GM19099 (cell line): ENCODE measurements around the gene RTBDN.

ENCODE experiments used
- POLR2A ChIP-seq: IDR thresholded peaks from 3 replicates; pipeline ENCODE4 v1.6.1; 2011; ENCODE audit warnings: low read depth; ENCODE audit not compliant: insufficient read length; ENCODE audit errors: extremely low read depth

RTBDN gene

GRCh38 chr19:12792051-12792852 is 42.1 kb downstream of the RTBDN start:
- peak; percentile 72 for TF ChIP-seq POLR2A

GRCh38 chr19:12791345-12792050 is 42.9 kb downstream of the RTBDN start, which contains the start of gene JUNB:
JUNB (plus strand) TSS chr19:12791486; CDS start chr19:12791772, 286 bp downstream.
- TF ChIP-seq POLR2A: peak; percentile 100

- no peak for TF ChIP-seq POLR2A
Measured at GRCh38 chr19:12790628-12791344, 43.6 kb downstream of the RTBDN start.

DNA sequence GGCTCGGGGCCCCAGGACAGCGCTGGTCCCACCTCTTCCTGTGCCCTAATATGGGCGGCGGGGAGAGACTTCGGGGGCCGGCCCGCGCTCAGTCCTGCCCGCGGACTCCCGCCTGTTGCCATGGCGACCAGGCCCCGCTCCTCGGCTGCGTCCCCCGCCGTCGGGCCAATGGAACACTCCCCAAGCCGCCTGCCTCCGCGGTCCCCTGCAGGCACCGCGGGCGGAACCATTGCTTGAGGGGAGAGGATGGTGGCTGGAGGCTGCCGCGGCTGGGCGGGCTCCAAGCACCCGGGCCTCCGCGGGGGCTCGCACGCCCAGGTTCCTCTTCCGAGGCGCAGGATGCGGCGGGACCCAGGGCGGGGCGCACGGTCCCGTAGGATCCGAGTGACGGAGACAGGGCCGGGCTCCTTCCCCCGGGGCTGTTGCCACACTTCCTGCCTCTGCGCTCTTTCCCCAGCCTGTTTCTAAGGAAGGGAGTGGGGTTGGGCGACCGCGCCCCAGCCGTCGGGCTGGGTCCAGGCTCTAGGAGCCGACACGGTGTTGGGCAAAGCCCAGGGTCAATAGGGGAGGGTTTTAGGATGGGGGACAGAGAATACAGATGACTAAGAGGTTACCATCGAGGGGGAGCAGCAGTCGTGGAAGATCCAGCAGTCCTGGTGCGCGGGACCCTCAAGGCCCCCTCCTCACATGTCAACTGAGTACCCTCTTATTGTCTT is 44.3 kb downstream of the RTBDN start:
- no peak for TF ChIP-seq POLR2A

DNA sequence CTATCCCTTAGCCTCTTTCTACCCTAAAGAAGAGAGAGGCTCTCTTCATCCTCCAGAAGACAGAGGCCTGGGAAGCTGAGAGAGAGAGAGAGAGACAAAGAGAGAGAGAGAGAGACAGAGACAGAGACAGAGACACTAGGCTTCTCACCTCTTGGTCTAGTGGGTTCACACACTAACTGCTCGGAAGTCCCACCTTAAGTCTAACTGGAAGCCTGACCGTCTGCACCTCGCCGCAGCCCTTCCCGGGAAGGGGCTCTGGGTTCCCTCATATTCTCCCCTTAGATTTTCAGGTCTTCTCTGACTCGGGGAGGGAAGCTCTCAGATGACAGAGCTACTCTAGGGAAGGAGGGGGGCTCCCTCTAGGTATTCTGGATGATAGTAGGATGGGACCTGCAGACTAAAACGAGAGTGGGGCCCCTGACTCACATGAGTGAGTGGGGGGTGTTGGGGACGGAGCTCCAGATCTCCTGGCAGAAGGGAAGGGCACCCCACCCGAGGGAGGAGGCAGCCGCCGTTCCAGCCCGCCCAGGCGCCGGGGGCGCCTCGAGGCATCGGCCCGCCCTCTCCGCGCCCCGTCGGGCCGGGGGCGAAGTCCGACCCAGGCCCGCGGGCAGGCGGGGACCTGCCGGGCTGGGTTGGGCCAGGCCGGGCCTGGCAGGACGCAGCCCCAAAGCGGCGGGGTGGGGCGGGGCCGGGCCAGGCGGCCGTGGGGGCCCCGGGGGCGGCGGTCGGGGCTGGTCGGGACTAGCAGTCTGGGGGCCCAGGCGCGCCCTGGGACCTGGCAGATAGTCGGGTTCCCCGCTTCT is 45.1 kb downstream of the RTBDN start:
- TF ChIP-seq POLR2A: peak; percentile 74

DNA sequence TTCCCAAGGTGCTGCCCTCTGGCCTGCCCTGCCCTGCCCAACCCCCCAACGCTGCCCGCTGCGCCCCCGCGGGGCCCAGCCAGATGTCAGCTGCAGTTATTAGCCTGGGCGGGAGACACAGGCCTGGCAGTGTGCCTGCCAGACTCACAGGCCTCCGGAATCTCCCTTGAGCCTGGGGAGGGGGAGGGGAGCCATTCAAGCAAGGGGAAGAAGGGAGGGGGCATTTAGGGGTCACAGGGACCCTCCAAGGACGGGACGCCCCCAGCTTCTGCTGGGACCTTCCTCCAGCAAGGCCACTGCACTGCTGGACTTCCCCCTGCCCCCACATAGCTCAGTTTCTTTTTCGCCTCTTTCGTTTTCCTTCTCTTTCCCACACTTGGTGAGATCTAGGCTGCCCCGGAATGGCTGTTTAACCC is 45.7 kb downstream of the RTBDN start:
- TF ChIP-seq POLR2A: no peak

DNA sequence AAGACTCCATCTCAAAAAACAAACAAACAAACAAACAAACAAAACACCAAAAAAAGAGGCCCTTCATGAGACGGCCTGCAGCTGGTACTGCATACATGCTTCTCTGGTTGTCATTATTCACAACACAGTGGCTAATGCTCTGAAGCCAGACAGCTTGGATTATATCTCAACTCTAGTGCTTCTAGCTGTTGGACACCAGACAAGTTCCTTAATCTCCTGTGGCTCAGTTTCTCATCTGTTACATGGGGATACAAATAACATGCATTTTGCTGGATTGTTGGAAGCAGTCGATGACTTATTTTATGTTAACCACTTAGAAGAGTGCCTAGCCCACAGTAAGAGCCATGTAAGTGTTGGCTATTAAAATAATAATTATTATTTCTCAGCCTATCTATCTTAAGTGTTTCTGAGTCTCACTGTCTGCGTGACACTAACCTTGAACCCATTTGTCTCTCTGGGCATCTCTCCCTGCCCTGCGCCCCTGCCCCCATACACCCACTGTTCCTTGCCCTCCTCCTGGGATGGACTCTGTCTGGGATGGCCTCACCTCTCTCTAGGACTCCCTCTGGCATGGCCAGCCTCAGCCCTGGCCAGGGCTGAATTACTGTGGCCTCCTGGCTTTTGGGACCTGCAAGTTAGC is 46.2 kb downstream of the RTBDN start:
- TF ChIP-seq POLR2A: no peak

DNA sequence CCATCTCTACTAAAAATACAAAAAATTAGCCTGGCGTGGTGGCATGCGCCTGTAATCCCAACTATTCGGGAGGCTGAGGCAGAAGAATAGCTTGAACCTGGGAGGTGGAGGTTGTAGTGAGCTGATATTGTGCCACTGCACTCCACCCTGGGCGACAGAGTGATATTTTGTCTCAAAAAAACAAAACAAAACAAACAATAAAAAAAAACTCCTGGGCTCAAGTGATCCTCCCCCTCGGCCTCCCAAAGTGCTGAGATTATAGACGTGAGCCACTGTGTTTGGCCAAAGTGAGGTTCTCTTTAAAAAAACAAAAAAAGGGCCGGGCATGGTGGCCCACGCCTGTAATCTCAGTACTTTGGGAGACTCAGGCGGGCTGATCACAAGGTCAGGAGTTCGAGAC is 46.9 kb downstream of the RTBDN start:
- no peak for TF ChIP-seq POLR2A

DNA sequence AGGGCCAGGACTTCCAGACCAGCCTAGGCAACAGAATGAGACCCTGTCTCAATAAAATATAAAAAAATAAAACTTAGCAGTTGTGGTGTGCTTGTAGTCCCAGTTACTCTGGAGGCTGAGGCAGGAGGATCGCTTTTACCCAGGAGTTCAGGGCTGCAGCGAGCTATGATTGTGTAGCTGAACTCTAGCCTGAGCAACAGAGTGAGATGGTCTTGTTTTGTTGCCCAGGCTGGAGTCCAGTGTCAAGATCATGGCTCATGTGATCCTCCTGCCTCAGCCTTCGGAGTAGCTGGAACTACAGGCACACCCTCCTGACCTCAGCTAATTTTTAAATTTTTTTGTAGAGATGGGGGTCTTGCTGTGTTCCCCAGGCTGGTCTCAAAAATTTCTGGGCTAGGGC is 47.4 kb downstream of the RTBDN start:
- no peak for TF ChIP-seq POLR2A

- no peak for TF ChIP-seq POLR2A
Measured at GRCh38 chr19:12786141-12786870, 48.1 kb downstream of the RTBDN start.

DNA sequence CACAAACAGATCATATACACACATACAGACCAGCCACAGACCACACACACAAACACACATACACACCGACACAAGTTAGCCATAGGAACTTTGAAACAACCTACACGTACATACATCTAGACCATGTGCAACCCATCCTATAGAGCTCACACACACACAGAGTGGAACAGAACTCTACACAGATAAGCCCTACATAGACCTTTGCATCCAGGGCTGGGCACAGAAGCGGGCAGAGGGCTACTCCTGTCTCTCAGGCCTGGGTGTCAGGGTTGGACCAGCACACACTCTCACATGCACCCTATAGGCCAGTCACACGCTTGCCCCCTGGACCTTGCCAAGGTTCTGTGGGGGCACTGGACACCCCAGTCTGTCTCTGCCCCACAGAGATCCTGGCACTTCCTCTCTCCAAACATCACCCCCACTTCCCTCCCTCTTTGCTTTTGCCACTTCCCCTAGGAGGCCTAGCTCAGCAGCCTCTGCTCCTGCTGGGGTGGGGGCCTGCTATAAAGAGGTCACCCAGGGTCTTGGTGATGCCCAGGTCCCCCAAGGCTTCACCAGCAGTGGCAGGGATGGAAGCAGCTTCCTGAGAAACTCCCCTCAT is 48.8 kb downstream of the RTBDN start:
- no peak for TF ChIP-seq POLR2A

DNA sequence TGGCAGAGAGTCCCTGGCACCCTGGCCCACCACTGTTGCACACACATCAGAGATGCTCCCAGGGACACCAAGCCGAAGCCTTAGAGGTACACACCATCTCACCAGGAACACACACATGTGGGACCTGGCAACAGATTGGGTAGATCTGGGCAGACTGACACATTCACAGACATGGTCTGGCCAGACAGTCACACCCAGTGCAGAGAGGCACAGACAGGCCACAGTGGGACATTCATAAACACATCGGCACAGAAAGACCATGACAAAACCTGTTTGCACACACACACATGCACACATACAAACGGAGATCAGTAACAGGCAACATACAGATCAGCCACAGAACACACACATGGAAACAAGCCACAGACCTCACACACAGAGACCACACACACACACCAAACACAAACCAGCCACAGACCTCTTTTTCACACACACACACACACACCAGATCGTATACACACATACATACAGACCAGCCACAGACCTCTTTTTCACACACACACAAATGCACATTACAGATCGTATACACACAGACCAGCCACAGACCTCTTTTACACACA is 49.4 kb downstream of the RTBDN start:
- no peak for TF ChIP-seq POLR2A
